Coronary artery (tissue), 2 donors: ENCODE results near the gene VTA1.

ENCODE experiments used
- DNase-seq: peaks from one replicate; pipeline ENCODE4 v3.0.0-alpha.2; 2017; ENCODE audit warnings: low spot score
- H3K27ac ChIP-seq, 2 donors: fragments of 200-600 bp; sonication (generic); one replicate each; pipeline ENCODE4 v1.5.1; 2016 to 2019
- H3K4me3 ChIP-seq: fragments of 200-600 bp; sonication (generic); 2 replicates; pipeline ENCODE4 v1.5.1; 2016; ENCODE audit warnings: mild to moderate bottlenecking, moderate library complexity
- CTCF ChIP-seq: fragments of 200-600 bp; sonication (generic); IDR thresholded peaks from one replicate; pipeline ENCODE4 v1.5.1; 2019; ENCODE audit warnings: antibody characterized with exemption

VTA1 gene

DNA sequence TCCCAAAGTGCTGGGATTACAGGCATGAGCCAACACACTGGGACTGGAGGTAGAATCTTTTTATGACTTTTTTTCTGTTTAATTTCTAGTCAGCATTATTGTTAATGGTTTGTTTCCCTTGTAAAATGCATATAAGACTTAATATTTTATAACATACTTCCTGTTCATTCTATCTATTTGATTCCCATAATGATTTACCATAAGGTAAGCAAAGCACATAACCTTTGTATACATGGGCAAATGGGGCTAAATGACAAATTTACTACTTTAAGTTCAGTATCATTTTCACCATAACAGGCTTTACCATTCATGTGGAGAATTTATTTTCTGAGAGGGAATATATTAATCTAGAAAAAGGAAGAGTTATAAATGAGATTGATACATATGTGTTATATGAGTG is 24.3 kb downstream of the VTA1 start:
- no peak for DNase-seq
- no peak for TF ChIP-seq CTCF
- no peak overlapping the region for H3K27ac ChIP-seq
- H3K4me3 ChIP-seq = no peak overlapping the region

DNA sequence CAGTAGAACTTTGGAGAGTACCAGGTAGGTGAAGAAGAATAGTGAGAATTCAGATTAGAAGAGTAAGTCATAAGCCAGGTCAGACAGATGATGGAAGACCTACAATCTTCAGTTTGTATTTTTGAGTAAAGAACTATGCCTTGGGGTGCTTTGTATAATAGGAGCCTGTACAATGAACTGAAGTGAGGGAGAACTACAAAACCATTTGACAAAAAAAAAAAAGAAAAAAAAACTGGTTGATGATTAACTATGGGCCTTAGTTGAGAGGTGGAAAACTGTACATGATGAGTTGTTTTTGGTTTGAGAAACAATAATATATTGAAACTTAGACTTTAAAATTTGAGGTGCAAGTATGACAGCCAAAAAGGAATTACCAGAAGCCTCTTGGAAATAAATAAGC is 25.7 kb downstream of the VTA1 start:
- Histone ChIP-seq H3K4me3 (no peak overlapping the region), H3K27ac (no peak overlapping the region)
- DNase-seq = no peak
- no peak for TF ChIP-seq CTCF

DNA sequence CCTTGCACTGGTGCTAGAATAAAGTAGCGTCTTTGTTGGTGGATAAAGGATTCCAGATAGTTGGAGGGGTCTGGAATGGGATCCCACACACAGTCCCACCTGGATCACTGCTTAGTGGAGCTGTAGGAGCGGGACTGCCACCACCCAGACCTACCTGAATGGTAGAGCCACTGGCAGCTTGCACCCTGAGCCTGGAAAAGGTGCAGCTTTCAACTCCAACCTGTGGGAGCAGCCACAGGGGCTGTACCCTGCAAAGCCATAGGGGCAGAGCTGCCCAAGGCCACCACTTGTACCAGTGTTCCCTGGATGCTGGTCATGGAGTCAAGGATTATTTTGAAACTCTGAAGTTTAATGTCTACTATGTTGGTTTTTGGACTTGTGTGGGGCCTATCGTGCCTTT is 26.9 kb downstream of the VTA1 start:
- DNase-seq = no peak
- TF ChIP-seq CTCF = no peak
- Histone ChIP-seq H3K4me3 (no peak overlapping the region), H3K27ac (no peak overlapping the region)

DNA sequence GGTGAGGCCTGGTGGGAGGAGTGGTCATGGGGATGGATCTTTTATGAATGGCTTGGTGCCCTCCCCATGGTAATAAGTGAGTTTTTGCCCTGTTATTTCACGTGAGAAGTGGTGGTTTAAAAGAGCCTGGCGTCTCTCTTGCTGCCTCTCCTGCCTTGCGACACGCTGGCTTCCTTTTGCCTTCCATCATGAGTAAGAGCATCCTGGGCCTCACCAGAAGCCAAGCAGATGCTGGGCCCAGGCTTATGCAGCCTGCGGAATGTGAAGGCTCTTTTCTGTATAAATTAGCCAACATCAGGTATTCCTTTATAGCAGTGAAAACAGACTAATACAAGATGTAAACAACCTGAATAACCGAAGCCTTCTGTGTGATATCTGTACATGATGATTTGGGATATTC is 27.6 kb downstream of the VTA1 start:
- no peak for TF ChIP-seq CTCF
- no peak for DNase-seq
- H3K27ac ChIP-seq = no peak overlapping the region
- H3K4me3 ChIP-seq = no peak overlapping the region

- no peak for TF ChIP-seq CTCF
Measured at GRCh38 chr6:142178129-142178528, 31.1 kb downstream of the VTA1 start.

DNA sequence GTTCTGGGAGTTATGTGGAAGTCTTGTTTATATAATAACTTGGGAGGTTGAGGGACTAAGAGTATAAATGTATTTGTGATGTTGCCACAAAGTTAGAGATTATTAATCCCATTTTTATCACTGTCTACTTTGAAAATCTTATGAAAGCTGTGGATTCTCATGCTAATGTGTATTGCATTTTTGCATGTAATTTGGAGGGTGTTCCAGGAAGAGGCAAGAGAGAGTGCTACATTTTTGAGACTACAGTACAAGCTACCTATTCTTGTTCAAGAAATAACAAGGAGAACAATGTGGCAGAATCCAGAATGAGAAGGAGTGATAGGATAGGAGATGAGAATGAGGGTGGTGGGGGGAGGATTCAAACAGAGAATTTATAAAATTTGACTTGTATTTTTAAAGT is 34.9 kb downstream of the VTA1 start:
- Histone ChIP-seq H3K4me3 (no peak overlapping the region), H3K27ac (no peak overlapping the region)
- TF ChIP-seq CTCF = no peak
- DNase-seq = no peak

More at GRCh38 chr6:142178129-142178528, 31.1 kb downstream of the VTA1 start:
- Histone ChIP-seq H3K4me3 (no peak overlapping the region), H3K27ac (no peak overlapping the region)
- no peak for DNase-seq

- H3K27ac ChIP-seq = no peak overlapping the region
- TF ChIP-seq CTCF = no peak
- no peak for DNase-seq
Measured at GRCh38 chr6:142183351-142183750, 36.3 kb downstream of the VTA1 start.

More at GRCh38 chr6:142183351-142183750, 36.3 kb downstream of the VTA1 start:
- no peak overlapping the region for H3K4me3 ChIP-seq
